G401 (cell line): ENCODE measurements around the gene LAMB1. TPM values are rescaled to one million over a fixed set of nuclear protein-coding genes. Genes with fewer than 3 reads are reported as not detected.

ENCODE experiments used
- DNase-seq: peaks from one replicate; pipeline ENCODE4 v3.0.0-alpha.2; 2015; ENCODE audit warnings: low spot score
- in situ Hi-C: cut with HindIII; loops from 2 replicates; pipeline ENCODE4 v1.10.0; 2016; ENCODE audit warnings: low sequenced_read_pairs, mixed read lengths
- total RNA-seq: library from RNA; depleted of rRNA; stranded (reverse); fragments of >200 nt; shearing (Covaris generic); gene quantifications from 2 replicates; pipeline ENCODE4 v1.2.3, GENCODE V29; 2014

The LAMB1 gene
- total RNA-seq, 1 experiment from 2014 or later, result 5.9 TPM

DNA sequence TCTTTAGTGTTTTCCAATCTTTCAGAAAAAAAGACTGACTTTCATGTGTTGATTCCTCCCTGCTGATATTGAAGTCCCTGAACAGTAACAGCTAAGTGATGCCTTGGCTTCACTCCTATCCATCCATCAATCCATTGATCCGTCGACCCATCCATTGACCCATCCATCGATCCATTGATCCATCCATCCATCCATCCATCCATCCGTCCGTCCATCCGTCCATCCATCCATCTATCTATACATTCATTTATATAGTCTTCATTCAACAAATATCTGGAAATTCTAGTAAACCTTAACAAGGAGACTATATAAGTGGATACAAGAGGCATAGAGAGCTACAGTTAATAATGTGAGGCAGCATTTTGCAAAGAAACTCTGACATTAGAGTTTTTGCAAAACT is 21.6 kb upstream of the LAMB1 start:
- in situ Hi-C loops, result no loop called here
- DNase-seq, result no peak

DNA sequence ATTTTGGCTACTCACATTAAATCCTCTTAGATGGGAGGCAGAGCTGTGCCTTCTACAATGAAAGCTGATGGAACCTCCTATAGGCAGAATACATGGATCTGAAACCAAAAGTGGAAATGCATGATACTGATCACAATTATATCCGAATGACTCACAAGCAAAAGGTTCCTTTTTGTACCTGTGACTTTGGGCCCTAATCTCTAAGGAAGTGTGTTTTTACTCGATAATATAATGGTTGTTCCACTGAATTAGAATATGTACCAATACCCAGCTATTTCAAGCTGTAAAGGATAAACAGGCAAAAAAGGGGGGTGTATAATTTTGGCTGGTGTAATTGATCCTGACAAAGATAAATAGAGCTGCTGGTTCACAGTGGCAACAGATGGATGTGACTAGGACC is 17.6 kb upstream of the LAMB1 start:
- in situ Hi-C loops, result no loop called here
- DNase-seq, result no peak

DNA sequence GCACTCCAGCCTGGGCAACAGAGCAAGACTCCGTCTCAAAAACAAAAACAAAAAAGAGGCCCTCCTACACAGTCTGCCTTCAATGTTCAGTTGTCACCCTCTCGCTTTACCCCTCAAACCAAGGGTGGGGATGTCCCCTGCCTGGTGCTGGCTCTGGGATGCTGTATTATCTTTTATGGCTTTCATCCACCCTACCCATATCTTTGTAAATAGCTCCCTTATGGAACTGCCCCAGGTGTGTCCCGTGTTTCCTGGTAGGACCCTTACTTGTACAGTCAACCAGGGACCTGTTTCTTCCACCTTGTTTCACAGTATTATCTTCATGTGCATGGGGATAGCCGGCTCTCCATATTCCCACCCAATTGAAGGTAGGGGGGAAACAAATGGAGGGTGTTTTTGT is 15.7 kb upstream of the LAMB1 start:
- DNase-seq, result no peak
- in situ Hi-C loops, result no loop called here

DNA sequence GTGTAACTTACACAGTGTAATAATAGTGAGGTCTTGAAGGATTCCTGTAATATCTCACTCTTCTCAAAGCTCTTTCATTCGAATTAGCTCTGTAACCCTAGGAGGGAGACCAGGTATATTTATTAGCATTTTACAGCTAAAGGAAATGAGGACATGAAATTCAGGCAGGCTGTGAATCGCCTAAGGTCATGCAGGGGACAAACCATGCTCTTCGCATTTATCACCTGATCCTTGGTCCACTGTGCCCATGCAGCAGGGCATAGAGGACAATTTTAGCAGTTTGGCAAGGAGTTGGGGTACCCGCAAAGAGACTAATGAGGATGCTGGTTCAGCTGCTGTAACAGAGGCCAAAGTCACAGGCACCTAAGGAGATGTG is 14.8 kb upstream of the LAMB1 start:
- in situ Hi-C loops, result no loop called here
- no peak for DNase-seq

DNA sequence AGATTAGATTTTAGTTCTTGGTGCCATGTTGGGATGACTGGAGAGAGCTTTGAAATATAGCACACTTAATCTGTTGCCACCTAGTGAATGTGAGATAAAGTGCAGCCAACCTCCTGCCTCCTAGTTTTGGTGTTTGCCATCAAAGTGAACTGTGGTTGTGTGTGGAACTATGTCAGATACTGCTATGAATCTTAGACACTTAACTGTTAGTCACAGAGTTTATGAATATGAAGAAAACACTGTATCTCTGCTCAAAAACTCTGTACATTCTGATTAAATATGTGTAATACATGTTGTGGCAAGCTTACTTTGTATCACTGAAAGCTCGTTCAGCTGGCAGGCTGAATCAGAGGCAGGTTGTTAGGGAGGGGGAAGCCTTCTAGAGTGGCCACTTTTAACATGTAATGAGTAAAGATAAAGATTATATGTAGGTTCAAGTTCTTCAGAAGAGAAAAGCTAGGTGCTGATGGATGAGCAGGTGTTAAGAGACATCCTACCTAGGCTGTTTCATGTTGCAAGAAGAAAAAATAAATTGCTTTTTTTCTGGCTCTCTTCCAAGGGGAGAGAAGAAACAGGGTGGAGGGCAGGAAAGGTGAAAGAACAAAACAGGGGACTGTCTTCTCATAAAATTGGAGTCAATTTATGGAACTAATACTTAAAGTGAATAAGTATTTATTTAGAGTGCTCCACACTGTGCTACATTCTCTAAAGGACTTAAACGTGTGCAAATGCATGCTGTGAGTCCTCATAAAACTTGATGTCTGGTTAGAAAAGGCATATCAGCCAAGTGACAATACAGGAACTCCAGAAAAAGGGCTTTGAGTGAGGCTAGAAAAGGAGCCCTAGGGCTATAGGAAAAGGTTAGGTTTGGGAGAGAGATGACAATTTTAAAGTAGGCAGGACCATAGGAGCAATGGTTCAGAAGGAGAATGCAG is 14.1 kb upstream of the LAMB1 start:
- DNase-seq, result peak; percentile 56
- in situ Hi-C loops, result no loop called here

DNA sequence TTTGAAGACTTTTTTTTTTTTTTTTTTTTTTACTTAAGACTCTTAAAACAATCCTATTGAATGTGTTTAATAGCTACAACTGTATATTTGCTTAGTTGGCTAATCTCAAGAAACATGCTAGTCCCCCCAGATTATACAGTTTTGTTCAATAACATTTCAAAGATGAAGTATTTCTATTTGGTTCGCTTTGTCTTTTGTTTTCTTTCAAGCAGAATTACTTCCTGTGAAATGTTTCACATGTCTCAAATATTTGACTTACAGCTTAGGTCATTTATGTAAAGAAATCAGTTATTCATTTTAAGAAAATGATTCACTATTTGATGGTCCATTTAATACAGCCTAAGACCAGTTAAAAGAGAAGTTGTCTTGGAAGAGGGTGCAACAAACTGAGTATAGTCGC is 12.8 kb upstream of the LAMB1 start:
- no peak for DNase-seq
- in situ Hi-C loops, result no loop called here

DNA sequence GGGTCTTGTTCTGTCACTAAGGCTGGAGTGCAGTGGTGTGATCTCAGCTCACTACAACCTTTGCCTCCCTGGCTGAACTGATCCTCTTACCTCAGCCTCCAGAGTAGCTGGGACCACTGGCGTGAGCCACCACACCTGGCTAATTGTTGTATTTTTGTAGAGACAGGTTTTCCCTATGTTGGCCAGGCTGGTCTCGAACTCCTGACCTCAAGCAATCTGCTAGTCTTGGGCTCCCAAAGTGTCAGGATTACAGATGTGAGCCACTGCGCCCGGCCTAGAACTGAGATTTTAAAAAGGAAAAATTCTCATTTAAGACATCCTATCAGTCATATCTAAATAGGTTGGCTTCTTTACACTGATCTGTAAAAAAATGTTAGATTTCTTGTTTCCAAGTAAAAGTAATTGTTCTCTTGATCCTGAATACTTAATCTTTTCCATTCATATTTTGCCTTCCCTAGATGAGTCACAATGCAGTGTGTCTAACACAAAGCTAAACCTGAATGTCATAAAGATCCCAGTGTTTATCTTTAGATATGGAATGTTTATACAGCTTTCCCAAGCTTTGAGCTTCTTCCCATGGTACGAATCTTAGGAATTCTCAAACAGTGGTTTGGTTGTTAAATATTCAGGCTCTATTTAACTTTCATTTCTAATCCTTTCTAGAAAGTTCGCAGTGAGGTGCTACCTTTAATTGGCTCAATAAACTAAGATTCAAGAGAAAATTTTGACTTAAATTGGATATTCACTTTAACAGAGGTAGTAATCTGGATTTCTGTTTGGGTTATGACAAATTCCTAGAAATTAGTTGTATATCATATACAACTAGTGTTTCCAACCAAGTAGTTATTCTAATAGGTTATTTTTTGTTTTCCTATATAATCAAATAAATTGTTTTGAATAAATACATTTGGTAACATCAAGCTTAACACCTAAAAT is 12.1 kb upstream of the LAMB1 start:
- no peak for DNase-seq
- in situ Hi-C loops, result no loop called here

DNA sequence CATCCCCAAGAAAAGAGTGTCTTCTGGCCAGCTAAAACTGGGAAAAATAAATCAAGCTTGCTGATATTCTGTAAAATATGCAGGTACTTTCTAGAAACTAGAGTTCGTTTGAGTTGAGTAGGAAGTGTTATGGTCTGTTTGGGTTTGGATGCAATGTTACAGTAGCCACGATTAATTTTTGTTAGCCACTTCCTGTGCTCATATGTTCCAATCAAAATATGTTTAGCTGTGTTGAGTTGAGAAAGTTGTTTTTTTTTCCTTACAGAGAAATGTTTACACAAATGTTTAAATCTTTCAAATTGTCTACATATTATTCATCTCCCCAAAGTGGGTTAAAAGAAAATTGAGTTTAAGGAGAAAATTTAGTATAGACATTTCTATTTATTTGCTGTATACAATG is 11.3 kb upstream of the LAMB1 start:
- no peak for DNase-seq
- in situ Hi-C loops, result no loop called here

DNA sequence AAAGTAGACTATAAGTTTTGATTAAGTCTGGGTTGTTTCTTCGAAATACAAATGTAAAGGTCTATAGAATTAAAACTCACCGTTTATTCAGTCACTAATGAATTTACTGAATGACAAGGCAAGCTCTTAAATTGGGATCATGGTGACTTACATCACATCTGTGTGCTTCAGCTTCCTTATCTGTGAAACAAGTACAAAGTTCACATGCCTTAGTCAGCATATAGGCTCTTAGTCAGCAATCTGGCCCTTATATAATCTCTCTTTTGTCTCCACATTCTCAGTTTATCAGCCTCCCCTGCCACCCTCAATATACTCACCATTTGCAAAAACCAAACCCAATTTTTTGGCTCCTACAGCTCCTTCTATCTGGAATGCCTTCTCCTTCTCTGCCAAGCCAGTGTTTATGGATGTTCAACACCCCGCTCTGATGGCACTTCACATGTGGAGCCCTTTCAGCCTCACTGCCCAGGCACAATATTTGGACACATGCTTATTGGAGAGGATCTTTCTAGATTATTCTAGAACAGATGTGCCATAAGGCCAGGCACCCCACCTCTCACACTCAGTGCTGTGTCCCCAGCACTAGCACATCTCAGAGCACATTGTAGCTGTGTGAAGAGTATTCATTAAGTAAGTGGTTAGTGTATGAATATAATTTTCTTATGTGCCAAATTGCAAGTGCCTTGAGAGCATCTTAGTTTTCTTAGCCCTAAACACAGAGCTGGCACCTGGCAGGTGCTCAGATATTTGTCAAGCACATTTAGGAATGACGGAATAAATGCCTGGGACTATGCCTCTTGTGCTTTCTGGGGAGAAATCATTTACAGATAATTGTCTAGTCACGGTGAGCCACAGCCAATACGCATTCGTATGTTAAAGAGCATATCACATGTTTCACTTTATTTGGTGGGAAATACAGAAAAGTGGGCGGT is 9.8 kb upstream of the LAMB1 start:
- no peak for DNase-seq
- in situ Hi-C loops, result no loop called here

DNA sequence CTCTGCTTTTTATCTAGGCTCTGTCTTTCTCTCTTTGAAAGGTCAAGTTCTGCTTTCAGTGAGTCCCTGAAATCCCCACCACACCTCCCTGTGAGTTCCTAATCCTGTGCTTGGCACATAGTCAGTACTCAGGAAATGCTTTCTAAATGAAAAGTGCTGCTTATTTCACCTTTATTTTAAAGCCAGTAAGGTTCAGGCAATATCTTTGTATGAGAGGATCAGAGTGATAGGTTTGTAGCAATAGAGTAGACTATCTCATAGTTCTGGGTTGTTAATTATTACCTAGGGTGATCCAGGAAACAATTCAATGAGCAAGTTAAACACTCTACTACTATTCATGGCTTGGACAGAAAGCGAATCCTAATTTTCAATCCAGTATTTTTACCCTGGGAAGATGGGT is 7.4 kb upstream of the LAMB1 start:
- DNase-seq, result no peak
- in situ Hi-C loops, result no loop called here

DNA sequence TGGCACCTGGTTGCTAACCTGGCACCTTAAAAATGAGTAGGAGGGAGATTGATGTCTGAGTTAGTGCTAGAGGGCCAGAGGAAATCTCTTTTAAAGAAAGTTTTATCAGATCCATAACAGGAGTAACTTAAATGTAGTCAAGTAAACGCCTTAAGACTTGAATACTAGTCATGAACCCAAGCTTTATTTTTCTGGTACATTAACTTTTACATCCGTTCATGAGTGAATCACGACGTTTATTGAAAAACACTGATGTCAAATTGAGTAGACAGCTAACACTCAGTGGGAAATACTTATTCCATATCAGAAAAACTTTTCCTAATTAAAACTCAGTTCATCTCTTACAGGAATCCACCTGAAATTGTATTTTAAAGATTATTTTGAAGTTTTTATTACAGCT is 6.9 kb upstream of the LAMB1 start:
- in situ Hi-C loops, result no loop called here
- no peak for DNase-seq

DNA sequence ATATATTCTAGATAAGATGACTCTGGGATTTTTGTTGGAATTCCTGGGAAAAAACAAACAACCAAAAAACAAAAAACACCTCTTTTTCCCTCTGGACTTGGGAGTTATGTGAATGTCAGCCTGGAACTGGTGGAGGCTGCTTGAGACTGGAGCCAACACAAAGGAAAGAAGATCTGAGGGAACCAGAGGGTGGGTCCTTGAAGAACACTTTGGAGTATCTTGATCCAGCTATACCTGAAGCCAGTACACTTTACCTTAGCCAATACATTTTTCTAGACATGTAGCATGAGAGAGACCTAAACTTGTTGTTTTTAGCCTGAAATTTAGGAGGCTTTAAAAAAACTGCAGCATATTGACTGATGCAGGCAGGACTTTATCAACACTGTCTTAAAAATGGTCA is 5.9 kb upstream of the LAMB1 start:
- in situ Hi-C loops, result no loop called here
- DNase-seq, result no peak

DNA sequence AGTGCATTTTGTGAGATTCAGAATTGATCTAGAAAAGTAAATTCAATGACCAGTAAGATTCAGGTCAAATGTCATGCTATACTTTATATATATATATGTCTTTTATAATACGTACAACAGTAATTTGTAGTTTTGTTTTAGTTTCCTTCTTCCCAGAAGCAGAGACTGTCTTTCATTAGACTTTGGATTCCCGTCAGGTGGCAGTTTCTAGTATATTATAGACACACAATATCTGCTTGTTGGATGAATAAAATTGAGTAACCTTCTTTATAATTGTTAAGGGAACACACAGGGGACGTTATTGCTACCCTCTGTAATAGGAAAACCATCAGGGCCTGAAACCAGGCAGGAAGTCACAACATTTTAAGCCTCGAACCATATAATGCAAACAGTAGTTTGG is 5.3 kb upstream of the LAMB1 start:
- in situ Hi-C loops, result no loop called here
- no peak for DNase-seq

DNA sequence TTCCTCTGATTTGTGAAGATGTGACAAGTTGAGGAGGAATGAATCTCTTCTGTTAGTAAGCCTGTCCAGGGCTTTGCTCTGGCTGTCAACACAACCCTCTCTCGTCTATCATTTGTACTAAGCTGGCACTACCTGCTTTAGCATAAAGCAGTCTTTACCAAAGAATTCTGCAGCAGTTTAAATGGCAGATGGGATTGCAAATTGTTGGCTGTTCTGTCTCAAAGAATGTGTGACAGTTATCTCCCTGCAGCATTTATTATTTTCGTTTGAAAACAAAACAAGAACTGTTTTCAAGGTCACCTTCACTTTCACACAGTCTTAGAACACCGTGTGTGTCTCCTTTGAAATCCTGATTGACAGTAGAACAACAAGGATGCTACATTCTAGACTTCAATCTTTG is 4.8 kb upstream of the LAMB1 start:
- peak; percentile 16 for DNase-seq
- in situ Hi-C loops, result no loop called here

DNA sequence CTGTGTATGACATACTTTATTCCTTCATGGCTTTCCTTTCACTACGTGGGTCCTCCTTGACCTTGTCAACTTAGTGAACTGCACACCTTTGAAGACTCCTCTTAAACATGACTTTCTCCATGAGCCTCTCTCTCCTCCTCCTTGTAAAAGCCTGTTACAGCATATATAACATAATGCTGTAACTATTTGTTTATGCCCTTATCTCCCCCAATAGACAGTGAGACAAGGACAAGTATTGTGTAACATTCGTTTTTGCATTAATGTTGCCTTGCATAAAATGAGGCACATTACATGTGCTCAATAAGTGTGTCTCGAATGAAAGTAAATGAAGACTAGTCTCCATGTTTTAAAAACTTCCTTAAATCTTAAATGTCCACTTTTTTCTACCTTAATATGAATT is 4.3 kb upstream of the LAMB1 start:
- in situ Hi-C loops, result no loop called here
- DNase-seq, result no peak

DNA sequence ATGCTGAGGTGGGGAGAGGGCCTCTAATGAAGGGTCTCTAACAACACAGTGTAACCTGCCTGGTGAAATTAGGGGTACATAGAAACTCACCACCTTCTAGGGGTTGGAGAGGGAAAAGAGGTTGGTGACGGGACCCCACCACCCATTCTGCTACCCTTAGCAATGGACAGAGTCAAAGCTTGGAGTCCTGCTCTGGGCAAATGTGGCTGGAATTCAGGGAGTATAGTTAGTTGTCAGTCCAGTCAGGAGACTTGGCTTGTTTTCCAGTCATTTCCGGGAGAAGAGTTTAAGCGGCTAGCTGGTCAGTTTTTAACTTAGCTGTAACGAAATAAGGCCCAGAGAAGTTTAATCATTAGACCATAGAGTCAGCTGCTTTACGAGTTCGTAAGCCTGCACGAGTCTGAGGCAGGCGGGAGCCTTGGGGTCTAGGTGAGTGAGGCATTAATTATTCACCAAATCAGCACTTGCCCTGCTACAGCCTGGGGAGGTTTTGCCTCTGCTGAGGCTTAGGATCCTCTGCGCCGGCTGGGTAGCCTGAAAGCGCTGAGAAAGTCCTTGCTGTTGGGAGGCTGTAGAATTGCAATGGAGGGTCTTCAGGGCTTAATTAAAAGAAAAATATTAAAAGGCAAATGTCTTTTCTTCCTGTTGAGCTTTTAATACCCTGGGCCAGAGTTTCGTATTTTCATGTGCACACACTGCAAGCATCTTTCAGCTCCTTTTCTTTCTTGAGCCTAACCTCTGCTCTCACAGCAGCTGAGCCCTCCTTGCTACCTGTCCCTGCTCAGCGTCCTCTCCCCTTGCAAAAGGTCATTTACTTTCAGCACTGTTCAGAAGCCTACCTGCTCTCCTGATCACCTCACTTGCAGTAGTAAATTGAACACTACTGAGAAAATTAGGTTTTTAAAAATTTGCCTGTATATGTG is 1.5 kb upstream of the LAMB1 start:
- peak; percentile 19 for DNase-seq
- in situ Hi-C loops, result no loop called here

DNA sequence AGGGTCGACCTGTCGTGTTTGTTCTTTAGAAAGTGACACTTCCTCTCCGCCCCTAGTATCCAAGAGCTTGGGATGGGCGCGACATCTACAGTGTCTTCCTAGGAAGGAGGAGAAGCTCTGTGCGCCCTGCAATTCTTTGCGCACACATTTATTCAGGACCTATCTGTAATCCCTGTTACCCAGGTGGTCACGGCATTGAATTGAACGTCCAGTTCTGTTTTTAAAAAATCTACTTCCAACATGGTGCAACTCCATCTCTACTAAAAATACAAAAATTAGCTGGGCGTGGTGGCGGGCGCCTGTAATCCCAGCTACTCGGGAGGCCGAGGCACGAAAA is 606 bp upstream of the LAMB1 start:
- in situ Hi-C loops, result no loop called here
- DNase-seq, result peak; percentile 15
